AML-193 (cell line): ENCODE measurements around the gene ADAMTSL2.

Experiments
- DNase-seq, 2 experiments: peaks; one replicate each; lab custom pipeline; 2025; lab: John Stamatoyannopoulos, UW

ADAMTSL2 gene

GRCh38 chr9:133589454-133590227 lies 55.1 kb downstream of the ADAMTSL2 start:
- no peak for DNase-seq

- DNase-seq = no peak
Observed at GRCh38 chr9:133590231-133590855, 55.8 kb downstream of the ADAMTSL2 start.

GRCh38 chr9:133591116-133591910 lies 56.8 kb downstream of the ADAMTSL2 start:
- no peak for DNase-seq

- DNase-seq = no peak
Observed at GRCh38 chr9:133591985-133592384, 57.5 kb downstream of the ADAMTSL2 start.

GRCh38 chr9:133592731-133593409 lies 58.4 kb downstream of the ADAMTSL2 start:
- DNase-seq = no peak

GRCh38 chr9:133593587-133594253 lies 59.2 kb downstream of the ADAMTSL2 start:
- DNase-seq = no peak

- no peak for DNase-seq
Observed at GRCh38 chr9:133594310-133594709, 59.8 kb downstream of the ADAMTSL2 start.

- no peak for DNase-seq
Observed at GRCh38 chr9:133595910-133596309, 61.4 kb downstream of the ADAMTSL2 start.

- DNase-seq = no peak
Observed at GRCh38 chr9:133597316-133597957, 62.9 kb downstream of the ADAMTSL2 start.

- DNase-seq = no peak
Observed at GRCh38 chr9:133598978-133599377, 64.5 kb downstream of the ADAMTSL2 start.

GRCh38 chr9:133599470-133600173 lies 65.1 kb downstream of the ADAMTSL2 start:
- no peak for DNase-seq

- no peak for DNase-seq
Observed at GRCh38 chr9:133600739-133601138, 66.2 kb downstream of the ADAMTSL2 start.

GRCh38 chr9:133601746-133602145 lies 67.2 kb downstream of the ADAMTSL2 start:
- no peak for DNase-seq

GRCh38 chr9:133602277-133602676 lies 67.8 kb downstream of the ADAMTSL2 start:
- DNase-seq = no peak

- DNase-seq = no peak
Observed at GRCh38 chr9:133603135-133603927, 68.8 kb downstream of the ADAMTSL2 start.

GRCh38 chr9:133604214-133604613 lies 69.7 kb downstream of the ADAMTSL2 start:
- DNase-seq = no peak

- no peak for DNase-seq
Observed at GRCh38 chr9:133604856-133605255, 70.4 kb downstream of the ADAMTSL2 start.

- DNase-seq = no peak
Observed at GRCh38 chr9:133605446-133605845, 70.9 kb downstream of the ADAMTSL2 start.

- no peak for DNase-seq
Observed at GRCh38 chr9:133605856-133606707, 71.6 kb downstream of the ADAMTSL2 start.
